Neutrophil (primary cell): ENCODE data around the gene ZNF593OS.

ENCODE experiments used
- H3K27ac ChIP-seq: fragments of 200-600 bp; sonication (generic); 2 replicates; pipeline ENCODE4 v1.5.1; 2016; ENCODE audit warnings: mild to moderate bottlenecking, moderate library complexity
- H3K27me3 ChIP-seq: fragments of 200-600 bp; sonication (generic); 2 replicates; pipeline ENCODE4 v1.6.0; 2016; ENCODE audit warnings: mild to moderate bottlenecking
- H3K36me3 ChIP-seq: fragments of 200-600 bp; sonication (generic); 2 replicates; pipeline ENCODE4 v1.5.1; 2017
- H3K4me1 ChIP-seq, 2 experiments: fragments of 200-600 bp in 1 of 2; sonication (generic) in 1 of 2; 1 replicate in 1 of 2; 2 replicates in 1 of 2; pipeline versions ENCODE4 v1.5.1 to v1.6.1; 2013 to 2016; ENCODE audit warnings: low read depth in 1 of 2, low read length in 1 of 2, mild to moderate bottlenecking in 1 of 2, moderate library complexity in 1 of 2; ENCODE audit not compliant: control insufficient read depth in 1 of 2, insufficient read depth in 1 of 2
- H3K4me3 ChIP-seq, 2 experiments: fragments of 200-600 bp in 1 of 2; sonication (generic) in 1 of 2; 1 replicate in 1 of 2; 2 replicates in 1 of 2; pipeline ENCODE4 v1.5.1; 2013 to 2016; ENCODE audit warnings: low read depth in 1 of 2, low read length in 1 of 2, mild to moderate bottlenecking in 1 of 2, moderate library complexity in 1 of 2
- H3K9me3 ChIP-seq: fragments of 200-600 bp; sonication (generic); 2 replicates; pipeline ENCODE4 v1.5.1; 2016
- TF ChIP-seq, protein P1 (sequence below): fragments of 200-600 bp; sonication (generic); IDR thresholded peaks from 2 replicates; pipeline ENCODE4 v1.5.1; 2016; ENCODE audit warnings: antibody characterized with exemption

ZNF593OS gene

DNA sequence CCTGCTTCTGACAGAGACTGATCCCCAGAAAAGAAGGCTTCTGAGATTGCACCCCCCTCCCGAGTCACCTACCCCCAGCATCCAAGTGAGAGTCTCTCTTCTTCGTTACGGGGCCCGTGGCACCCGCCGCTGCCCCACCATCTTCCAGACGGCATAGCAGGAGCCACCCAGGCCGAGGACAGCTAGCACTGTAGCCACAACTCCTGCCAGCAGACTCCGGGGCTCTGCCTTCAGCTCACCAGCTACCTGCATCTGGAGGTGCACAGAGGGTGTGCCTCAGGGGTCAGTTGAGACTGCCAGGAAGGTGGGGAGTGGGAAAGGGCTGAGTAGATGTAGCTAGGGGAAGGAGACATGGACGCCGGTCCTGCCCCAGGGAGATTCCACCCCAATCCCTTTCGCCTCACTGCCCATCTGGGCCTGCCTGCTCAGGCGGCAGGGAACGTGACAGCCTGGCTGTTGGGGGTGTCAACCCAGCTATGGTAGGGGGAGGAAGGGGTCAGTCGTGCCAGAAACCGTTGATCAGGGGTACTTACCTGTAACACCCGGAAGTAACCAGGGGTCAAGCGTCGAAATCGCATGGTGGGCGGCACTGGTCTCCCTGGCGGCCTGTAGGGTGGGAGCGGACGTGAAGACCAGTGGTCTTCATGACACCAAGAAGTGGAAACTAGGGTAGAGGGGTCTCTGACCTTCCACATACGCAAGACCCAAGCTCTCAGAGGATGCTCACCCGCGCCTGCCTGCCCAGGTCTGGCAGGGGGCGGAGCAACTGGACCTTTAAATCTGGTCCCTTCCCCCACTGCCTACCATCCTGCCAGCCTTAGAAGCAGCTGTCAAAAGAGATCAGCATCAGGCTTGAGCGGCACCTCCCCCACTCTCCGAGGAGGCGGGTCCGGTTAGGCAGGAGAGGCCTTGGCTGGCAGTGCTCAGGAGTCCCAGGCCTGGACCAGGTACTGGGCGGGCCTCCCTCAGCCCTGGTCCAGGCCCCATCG is at the start of gene ZNF593OS:
Gene ZNF593OS, minus strand, starts transcription at position 749 of the 989 bp plus-strand sequence. Its CDS starts 171 bp downstream, at position 578.
- Histone ChIP-seq H3K9me3 (no peaks in the 10 kb centered on the region), H3K4me1 (peaks cover 11% of the 10 kb centered on the region in 2 experiments), H3K27me3 (peaks cover 6% of the 10 kb centered on the region), H3K4me3 (no peak within 1 kb of the TSS), H3K27ac (no peak within 1 kb of the TSS), H3K36me3 (no peaks in the 10 kb centered on the region)
- TF ChIP-seq, protein P1, sequence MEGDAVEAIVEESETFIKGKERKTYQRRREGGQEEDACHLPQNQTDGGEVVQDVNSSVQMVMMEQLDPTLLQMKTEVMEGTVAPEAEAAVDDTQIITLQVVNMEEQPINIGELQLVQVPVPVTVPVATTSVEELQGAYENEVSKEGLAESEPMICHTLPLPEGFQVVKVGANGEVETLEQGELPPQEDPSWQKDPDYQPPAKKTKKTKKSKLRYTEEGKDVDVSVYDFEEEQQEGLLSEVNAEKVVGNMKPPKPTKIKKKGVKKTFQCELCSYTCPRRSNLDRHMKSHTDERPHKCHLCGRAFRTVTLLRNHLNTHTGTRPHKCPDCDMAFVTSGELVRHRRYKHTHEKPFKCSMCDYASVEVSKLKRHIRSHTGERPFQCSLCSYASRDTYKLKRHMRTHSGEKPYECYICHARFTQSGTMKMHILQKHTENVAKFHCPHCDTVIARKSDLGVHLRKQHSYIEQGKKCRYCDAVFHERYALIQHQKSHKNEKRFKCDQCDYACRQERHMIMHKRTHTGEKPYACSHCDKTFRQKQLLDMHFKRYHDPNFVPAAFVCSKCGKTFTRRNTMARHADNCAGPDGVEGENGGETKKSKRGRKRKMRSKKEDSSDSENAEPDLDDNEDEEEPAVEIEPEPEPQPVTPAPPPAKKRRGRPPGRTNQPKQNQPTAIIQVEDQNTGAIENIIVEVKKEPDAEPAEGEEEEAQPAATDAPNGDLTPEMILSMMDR, result no peak

DNA sequence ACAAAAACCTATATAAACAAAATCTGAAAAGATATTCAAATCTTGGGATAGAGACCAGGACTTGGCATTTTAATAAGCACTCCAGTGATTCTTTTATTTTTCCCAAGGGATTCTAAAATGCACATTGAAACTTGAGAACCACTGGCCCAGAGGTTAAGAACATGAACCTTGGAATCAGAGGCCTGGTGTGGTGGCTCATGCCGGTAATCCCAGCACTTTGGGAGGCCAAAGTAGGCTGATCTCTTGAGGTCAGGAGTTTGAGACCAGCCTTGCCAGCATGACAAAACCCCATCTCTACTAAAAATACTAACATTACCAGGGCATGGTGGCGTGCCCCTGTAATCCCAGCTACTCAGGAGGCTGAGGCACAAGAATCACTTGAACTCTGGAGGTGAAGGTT is 49.5 kb upstream of the ZNF593OS start:
- Histone ChIP-seq H3K4me1 (peaks cover 11% of the 10 kb centered on the region in 2 experiments), H3K36me3 (no peaks in the 10 kb centered on the region), H3K4me3 (no peak overlapping the region), H3K9me3 (no peaks in the 10 kb centered on the region), H3K27ac (no peak overlapping the region), H3K27me3 (peaks cover 50% of the 10 kb centered on the region)
- TF ChIP-seq, protein P1, result no peak

DNA sequence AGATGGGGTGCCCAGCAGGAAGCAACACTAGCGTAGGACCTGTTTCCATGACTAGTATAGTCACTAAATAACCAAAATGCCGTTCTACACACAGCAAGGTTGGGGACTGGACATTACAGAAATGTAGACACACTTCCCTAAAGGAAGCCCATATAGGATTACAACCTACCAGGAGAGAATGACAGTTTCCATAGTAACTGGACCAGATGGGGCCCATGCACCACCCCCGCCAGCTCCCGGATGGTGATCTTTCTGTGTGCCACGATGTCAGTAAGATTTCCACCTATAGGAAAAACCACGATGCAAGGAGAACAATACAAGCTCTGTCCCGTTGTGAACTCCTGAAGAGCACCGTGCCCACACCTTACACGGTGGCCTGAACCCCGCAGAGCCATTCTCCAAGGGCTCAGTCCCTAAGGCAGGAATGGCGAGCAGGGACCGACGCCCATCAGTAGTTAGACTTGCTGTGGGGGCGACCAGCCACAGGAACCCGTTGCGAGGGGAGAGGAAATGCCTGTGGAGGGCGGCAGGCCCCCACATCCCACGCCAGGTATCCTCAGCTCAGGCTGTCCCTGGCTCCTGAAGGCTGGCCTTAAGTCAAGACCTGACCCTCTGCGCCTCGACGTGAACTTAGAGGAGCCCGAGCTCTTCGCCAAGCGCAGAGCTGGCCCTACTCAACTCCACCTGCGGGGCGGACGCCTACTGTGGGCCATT is 48.7 kb upstream of the ZNF593OS start:
- Histone ChIP-seq H3K9me3 (no peaks in the 10 kb centered on the region), H3K36me3 (no peaks in the 10 kb centered on the region), H3K27ac (no peak overlapping the region), H3K4me1 (peaks cover 6 to 7% of the 10 kb centered on the region in 2 experiments), H3K4me3 (no peak overlapping the region), H3K27me3 (peaks cover 43% of the 10 kb centered on the region)
- TF ChIP-seq, protein P1, result no peak

DNA sequence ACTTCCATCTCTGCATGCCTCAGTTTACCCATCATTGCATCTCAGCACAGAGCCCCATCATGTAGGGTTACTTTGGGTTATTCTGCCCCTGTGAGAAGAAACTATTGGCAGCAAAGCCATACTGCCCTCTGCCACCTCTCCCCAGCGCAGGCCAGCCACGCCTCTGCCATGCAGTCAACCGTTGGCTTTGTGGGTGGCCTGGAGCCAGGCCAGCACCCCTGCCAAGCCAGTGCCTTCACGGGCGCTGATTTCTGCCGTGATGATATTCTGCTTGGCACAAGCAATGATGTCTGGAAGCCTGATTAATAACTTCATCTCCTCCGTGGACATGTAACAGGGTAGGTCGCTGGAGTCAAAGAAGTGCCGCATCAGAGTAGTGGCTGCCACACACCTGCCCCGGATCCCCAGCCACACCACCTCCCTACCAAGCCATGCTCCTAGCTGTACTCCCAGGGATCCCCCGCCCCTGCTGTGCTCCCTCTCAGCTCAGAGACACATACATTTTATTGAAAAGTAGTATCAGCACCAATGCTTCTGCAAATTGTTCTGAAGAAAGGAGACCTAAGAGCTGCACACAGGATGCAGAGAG is 47.4 kb upstream of the ZNF593OS start:
- H3K4me1 ChIP-seq, result no peaks in the 10 kb centered on the region
- TF ChIP-seq, protein P1, result no peak
- H3K36me3 ChIP-seq, result no peaks in the 10 kb centered on the region
- H3K27me3 ChIP-seq, result peaks cover 29% of the 10 kb centered on the region
- H3K9me3 ChIP-seq, result no peaks in the 10 kb centered on the region
- no peak overlapping the region for H3K4me3 ChIP-seq
- no peak overlapping the region for H3K27ac ChIP-seq

DNA sequence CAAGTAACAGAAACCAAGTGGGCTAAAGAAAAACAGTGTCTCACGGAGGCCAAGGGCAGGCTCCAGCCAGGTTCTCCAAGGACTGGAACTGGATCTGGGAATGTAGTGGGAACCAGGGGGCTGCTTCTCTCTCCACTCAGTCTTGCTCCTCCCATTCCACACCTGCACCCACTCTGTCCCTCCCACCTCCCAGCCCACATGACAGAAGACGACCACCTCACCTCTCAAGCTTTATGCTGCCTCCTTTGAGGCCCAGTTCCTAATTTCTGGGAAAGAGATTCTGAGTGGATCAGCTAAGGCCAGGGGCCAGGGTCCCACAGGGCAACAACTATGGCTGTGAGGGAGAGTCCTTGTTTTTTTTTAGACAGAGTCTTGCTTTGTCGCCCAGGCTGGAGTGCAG is 43.6 kb upstream of the ZNF593OS start:
- no peaks in the 10 kb centered on the region for H3K9me3 ChIP-seq
- no peak overlapping the region for H3K27ac ChIP-seq
- H3K36me3 ChIP-seq, result no peaks in the 10 kb centered on the region
- peaks cover 5% of the 10 kb centered on the region for H3K27me3 ChIP-seq
- no peaks in the 10 kb centered on the region for H3K4me1 ChIP-seq
- TF ChIP-seq, protein P1, result no peak
- H3K4me3 ChIP-seq, result no peak overlapping the region
